IPS-18c (cell line): Measurements from ENCODE around the gene PTS.
A peak's percentile ranks its signal among the peaks of the same experiment; 100 is the strongest.

ENCODE experiments used
- H3K4me3 ChIP-seq: 2 replicates; pipeline ENCODE4 v1.7.0; 2013; ENCODE audit warnings: low read depth, mild to moderate bottlenecking, low read length, moderate library complexity; ENCODE audit not compliant: insufficient read depth
- H3K9me3 ChIP-seq: one replicate; pipeline ENCODE4 v1.6.1; 2013; ENCODE audit warnings: mild to moderate bottlenecking, low read length, moderate library complexity; ENCODE audit not compliant: control insufficient read depth, insufficient read depth

PTS gene

DNA sequence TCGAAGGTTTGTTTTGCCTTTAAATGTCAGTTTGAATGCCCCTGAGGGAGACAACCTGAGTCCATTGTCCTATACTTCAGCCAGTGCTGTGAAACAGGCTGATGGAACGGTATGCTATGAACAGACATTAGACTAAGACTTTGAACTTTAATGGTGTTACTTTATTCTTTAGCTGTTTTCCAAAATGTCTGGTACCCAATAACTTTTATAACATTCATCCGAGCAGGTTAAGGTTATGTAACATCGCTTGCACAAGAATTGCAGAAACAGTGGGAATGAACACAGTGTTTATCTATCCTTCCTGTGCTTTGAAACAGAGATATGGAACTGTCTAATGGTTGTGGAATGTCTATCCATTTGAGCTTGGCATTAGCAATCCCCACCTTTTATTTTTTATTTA is 12.5 kb upstream of the PTS start:
- H3K9me3 ChIP-seq, result no peaks in the 10 kb centered on the region
- H3K4me3 ChIP-seq, result no peak overlapping the region

DNA sequence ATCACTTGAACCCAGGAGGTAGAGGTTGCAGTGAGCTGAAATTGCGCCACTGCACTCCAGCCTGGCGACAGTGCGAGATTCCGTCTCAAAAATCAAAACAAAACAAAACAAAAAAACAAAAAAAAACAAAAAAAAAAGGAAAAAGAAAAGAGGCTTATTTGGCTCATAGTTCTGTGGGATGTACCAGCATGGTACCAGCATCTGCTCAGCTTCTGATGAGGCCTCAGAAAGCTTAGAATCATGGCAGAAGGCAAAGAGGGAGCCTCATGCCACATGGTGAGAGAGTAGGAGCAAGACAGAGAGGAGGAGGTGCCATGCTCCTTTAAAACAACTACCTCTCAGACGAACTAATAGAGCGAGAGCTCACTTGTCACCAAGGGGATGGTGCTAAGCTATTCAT is 10.6 kb upstream of the PTS start:
- no peak overlapping the region for H3K4me3 ChIP-seq
- no peaks in the 10 kb centered on the region for H3K9me3 ChIP-seq

DNA sequence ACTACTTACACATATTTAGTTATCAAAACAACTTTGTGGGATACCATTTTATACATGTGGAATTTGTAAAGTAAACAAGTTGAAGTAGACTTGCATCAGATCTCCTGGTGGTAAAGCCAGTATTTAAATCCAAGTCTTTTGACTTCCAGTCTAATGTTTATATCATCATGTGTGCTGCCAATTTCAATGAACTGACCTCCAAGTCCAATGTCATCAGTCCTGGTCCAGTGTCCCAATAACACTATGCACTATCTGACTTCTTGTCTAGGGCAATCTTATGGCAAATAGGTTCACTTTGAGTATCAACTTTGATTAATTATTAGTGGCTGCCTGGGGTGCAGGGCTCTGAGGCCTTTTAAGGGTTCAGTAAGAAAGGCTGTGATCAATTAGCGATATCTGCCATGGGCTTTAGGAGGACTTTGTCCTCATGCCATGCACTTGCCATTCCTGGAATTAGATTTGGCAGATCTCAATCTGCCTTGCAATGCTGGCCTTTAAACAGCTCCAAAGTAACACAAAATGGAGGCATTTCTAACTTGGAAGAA is 9.6 kb upstream of the PTS start:
- Histone ChIP-seq H3K4me3 (no peak overlapping the region), H3K9me3 (no peaks in the 10 kb centered on the region)

GRCh38 chr11:112219476-112220232 is 6.6 kb upstream of the PTS start:
- Histone ChIP-seq H3K9me3 (no peaks in the 10 kb centered on the region), H3K4me3 (no peak overlapping the region)

DNA sequence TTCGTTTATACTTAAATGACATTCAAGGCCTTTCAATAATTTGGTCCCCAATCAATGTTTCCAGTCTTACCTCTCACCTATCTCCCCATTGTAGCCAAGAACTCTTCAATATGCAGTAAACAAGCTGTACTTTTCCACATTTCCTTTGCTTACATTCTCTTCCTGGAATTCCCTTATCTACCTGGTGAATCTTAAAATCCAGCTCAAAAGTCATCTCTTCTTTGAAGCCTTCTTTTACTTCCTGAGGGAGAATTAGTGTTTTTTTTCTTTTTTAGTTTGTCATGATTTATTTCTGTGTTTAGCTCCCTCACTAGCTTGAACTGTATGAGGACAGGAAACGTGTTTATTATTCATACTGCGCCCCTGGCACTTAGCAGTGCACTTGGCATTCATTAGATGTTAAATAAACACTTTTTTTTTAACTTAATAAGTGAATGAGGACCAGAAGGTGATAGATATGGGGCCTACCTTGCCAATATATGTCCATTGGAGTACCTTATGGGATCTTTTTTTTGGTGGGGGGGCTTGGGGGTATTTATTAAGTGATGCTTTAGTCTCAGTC is 4.9 kb upstream of the PTS start:
- Histone ChIP-seq H3K4me3 (no peak overlapping the region), H3K9me3 (no peaks in the 10 kb centered on the region)

DNA sequence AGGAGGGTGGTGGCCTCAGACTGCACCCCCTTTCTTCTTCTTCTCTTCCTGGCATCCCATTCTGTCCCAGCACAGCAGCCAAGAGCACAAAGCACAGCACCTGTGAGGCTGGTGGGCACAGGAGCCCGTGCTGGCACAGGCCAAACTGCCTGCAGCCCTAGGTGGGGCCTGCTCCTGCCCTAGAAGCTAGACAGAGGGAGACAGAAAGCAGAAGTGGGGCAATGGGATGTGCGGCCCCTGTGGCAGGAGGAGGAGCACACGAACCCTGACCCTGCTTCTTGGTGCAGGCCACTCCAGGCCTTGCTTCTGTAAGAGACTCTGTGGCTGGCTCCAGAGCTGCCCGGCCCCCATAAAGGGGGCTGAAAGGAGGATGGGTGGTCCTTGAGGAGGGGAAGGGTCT is 3.9 kb upstream of the PTS start:
- no peaks in the 10 kb centered on the region for H3K9me3 ChIP-seq

GRCh38 chr11:112223121-112223520 is 3.1 kb upstream of the PTS start:
- Histone ChIP-seq H3K4me3 (no peak overlapping the region), H3K9me3 (no peaks in the 10 kb centered on the region)

More for the DNA sequence above, 3.9 kb upstream of the PTS start:
- no peak overlapping the region for H3K4me3 ChIP-seq

DNA sequence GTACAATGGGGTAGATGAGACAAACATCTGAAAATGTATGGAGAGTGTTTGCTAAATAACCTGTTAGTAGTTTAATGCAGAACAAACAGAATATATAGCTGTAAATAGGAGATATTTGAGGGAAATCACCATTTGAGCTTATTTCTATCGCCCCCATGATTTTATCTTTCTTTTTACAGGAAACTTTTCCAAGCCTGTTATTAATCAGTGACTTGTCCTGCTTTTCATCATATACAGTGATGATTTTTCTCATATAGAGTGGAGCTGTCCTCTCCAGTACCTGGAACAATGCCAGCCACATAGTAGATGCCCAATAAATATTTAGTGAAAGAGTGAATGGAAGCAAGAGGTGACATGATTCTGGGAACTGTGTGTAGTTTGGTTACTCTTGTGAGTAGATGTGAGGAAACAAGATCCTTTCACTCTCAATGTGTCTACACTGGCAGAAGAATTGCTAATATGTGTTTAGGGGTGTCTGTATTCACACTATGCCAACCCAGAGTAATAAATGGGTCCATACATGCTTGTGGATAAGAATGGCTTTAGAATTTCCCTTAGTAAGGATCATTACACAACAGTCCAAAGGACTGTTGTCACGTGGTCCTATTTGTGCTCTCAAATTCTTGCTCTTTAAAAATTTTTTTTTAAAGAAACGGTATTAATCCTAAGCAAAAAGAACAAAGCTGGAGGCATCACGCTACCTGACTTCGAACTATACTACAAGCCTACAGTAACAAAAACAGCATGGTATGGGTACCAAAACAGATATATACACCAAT is 2.3 kb upstream of the PTS start:
- Histone ChIP-seq H3K9me3 (no peaks in the 10 kb centered on the region), H3K4me3 (no peak overlapping the region)

DNA sequence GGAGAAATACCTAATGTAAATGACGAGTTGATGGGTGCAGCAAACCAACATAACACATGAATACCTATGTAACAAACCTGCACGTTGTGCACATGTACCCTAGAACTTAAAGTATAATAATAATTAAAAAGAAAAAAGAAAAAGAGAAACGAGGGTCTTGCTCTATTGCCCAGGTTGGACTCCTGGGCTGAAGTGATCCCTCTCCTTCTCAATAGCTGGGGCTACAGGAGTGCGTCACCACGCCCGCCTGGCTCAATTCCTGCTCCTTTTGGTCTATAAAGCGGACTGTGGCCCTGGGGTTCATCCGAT is 521 bp upstream of the PTS start:
- H3K4me3 ChIP-seq, result peak overlapping the region; percentile 83
- H3K9me3 ChIP-seq, result no peaks in the 10 kb centered on the region

DNA sequence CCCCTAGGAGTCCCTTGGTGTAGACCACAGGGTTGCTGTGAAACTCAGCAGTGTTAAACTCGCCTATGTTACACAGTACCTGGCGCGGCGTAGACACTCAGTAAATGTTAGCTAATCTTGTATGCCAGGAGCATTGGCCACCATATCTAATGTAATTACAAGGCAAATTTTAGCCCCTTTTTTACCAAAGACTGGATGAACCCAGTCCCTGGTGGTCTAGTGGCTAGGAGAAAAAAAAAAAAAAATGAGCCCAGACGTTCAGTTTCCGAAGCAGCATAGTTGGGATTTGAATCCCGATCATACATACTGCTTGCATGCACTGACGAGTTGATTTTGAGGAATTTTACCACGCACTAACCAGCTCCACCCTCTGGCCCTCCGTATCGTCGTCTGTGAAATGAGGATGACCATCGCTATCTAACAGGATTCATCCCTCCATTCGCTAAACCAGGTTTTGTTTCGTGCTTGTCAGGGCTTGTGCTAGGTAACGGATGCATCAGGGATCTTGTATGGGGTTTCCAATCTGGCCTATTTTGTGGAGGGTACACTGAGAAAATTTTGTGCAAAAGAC is 688 bp downstream of the PTS start:
- Histone ChIP-seq H3K9me3 (no peaks in the 10 kb centered on the region), H3K4me3 (peak overlapping the region; percentile 83)

DNA sequence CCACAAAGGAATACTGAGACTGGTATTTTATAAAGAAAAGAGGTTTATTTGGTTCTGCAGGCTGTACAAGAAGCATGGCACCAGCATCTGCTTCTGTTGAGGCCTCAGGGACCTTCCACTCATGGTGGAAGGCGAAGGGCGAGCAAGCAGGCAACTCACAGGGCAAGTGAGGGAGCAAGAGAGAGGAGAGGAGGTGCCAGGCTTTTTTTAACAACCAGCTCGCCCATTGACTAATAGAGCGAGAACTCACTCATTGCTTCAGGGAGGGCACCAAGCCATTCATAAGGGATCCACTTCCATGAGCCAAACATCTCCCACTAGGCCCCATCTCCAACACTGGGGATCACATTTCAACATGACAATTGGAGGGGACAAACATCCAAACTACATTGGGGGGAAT is 1.2 kb downstream of the PTS start:
- no peaks in the 10 kb centered on the region for H3K9me3 ChIP-seq
- H3K4me3 ChIP-seq, result peak overlapping the region; percentile 83

- Histone ChIP-seq H3K9me3 (no peaks in the 10 kb centered on the region), H3K4me3 (no peak overlapping the region)
These were observed 2.5 kb downstream of the PTS start for GRCh38 chr11:112228706-112229105.

DNA sequence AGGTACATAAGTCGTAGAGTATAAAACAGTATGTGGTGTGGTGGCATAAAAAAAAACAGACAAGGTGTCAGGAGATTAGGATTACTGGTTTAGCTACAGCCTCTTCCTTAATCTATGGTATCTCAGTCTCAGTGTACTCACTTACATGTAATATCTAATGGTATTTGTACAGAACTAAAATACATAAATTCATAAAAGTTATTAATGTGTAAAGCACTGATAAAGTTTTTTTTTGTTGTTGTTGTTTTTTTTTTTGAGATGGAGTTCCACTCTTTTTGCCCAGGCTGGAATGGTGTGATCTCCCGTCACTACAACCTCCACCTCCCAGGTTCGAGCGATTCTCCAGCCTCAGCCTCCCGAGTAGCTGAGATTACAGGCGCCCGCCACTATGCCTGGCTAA is 2.9 kb downstream of the PTS start:
- Histone ChIP-seq H3K4me3 (no peak overlapping the region), H3K9me3 (no peaks in the 10 kb centered on the region)

DNA sequence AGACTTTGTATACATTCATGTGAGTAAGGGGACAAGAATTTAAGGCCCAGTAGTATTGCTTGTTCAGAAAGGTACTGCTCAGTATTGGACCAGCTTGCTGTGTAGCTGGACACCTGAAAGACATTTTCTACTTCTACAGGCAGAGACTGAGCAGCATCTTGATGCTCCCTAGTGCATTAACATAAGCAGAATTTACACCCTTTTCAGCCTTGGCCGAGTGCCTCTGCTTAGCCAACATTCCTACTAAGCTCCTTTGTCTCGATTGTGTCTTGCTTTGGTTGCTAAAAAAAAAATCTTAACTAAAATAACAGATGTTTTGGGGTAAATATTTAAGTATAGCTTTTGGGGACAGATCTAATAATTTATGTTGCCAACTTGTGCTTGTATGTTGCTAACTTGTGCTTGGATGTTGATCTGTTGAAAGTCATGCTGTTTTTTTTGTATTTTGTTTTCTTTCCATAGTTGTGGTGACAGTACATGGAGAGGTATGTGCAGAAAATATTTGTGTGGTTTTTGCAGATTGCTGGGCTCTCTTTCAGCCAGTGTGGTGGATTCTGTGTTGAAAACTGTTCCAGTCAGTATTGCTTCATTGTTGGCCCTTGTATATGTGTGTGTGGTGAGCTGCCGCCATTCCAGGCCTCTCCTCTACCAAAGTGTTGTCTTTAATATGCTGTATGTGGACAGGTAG is 3.7 kb downstream of the PTS start:
- no peak overlapping the region for H3K4me3 ChIP-seq
- H3K9me3 ChIP-seq, result no peaks in the 10 kb centered on the region

- no peaks in the 10 kb centered on the region for H3K9me3 ChIP-seq
- H3K4me3 ChIP-seq, result no peak overlapping the region
These were observed 5.7 kb downstream of the PTS start for GRCh38 chr11:112231952-112232351.

GRCh38 chr11:112235750-112236390 is 9.6 kb downstream of the PTS start:
- Histone ChIP-seq H3K4me3 (no peak overlapping the region), H3K9me3 (no peaks in the 10 kb centered on the region)

DNA sequence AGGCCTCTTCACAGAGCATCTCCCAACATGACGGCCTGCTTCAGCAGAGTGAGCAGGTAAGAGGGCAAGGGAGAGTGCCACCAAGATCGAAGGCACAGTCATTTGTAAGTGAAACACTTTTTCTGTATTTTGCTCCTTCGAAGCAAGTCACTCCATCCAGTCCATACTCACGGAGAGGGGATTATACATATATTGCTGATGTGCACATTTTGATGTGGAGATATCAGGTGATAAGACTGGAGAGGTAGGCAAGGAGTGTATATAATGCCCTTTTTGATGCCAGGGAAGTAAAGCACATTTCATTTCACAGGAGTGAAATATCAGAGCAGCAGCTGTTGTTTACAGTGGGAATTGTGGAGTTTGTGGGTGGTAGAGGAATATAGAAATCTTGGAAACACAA is 11.2 kb downstream of the PTS start:
- Histone ChIP-seq H3K9me3 (no peaks in the 10 kb centered on the region), H3K4me3 (no peak overlapping the region)
